ENCODE measurements around the gene ADAMTS17.

DNA sequence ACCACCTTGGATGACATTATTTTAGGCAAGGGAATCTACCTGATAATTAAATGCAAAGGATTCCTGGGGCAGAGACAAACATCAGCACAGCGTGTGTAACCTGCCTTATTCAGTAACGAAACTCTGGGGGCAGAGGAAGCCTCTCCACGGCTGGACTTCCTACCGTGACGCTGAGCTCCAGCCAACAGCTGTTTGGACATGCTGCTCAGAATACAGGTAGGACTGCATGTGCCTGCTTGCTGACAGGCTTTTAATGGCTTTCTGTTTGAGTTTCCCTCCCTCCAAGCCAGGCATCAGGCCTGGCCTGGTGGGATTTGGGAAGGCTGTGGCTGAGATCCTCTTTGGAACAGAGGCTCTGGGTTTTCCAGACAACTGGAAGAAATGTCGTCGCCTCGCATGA is 150.6 kb downstream of the ADAMTS17 start:
- TF ChIP-seq, protein P1, sequence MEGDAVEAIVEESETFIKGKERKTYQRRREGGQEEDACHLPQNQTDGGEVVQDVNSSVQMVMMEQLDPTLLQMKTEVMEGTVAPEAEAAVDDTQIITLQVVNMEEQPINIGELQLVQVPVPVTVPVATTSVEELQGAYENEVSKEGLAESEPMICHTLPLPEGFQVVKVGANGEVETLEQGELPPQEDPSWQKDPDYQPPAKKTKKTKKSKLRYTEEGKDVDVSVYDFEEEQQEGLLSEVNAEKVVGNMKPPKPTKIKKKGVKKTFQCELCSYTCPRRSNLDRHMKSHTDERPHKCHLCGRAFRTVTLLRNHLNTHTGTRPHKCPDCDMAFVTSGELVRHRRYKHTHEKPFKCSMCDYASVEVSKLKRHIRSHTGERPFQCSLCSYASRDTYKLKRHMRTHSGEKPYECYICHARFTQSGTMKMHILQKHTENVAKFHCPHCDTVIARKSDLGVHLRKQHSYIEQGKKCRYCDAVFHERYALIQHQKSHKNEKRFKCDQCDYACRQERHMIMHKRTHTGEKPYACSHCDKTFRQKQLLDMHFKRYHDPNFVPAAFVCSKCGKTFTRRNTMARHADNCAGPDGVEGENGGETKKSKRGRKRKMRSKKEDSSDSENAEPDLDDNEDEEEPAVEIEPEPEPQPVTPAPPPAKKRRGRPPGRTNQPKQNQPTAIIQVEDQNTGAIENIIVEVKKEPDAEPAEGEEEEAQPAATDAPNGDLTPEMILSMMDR (IDR thresholded peaks at IDR 0.05) = no peak
- TF ChIP-seq REST (IDR thresholded peaks at IDR 0.05; ENCODE audit: insufficient read depth in 1 of 2, low read depth in 2 of 2, low read length in 1 of 2) (no peak), SIN3A (IDR thresholded peaks at IDR 0.05; ENCODE audit: borderline replicate concordance, insufficient read depth, low read depth, low read length) (no peak), POLR2AphosphoS5 (IDR thresholded peaks at IDR 0.05; ENCODE audit: low read depth, low read length) (no peak), TCF7L2 (IDR thresholded peaks at IDR 0.05; ENCODE audit: low read depth, low read length) (no peak)
